PC-9 (cell line): ENCODE data around the gene PITX1. TPM values are rescaled to one million over a fixed set of nuclear protein-coding genes. Genes with fewer than 3 reads are reported as not detected.

Experiments used
- BruUV-seq: library from RNA; stranded (reverse); fragments of 400-500 nt; replicated peaks from 2 replicates; lab custom pipeline; 2021; lab: Mats Ljungman, UMichigan
- CTCF ChIA-PET: fragments of 300-600 bp; sonication (Branson Sonifier 250); formaldehyde crosslinking; loops from one replicate; lab custom pipeline; 2022; ENCODE audit warnings: antibody characterized with exemption; lab: Charles Lee
- POLR2A ChIA-PET: fragments of 300-600 bp; sonication (Branson Sonifier 250); formaldehyde crosslinking; loops from one replicate; lab custom pipeline; 2022; ENCODE audit warnings: antibody characterized with exemption; ENCODE audit not compliant: unreplicated experiment; lab: Charles Lee
- DNase-seq, 2 experiments: peaks; one replicate each; pipeline versions ENCODE4 v3.0.0 to v3.0.0-alpha.2; 2015 to 2022; ENCODE audit warnings: mixed read lengths in 1 of 2
- H2AFZ ChIP-seq: fragments of 200-600 bp; sonication (generic); 2 replicates; pipeline ENCODE4 v1.8.1; 2017; ENCODE audit warnings: antibody characterized with exemption
- H3F3A ChIP-seq: fragments of 200-600 bp; sonication (generic); 2 replicates; pipeline ENCODE4 v1.8.1; 2017; ENCODE audit warnings: antibody characterized with exemption, mild to moderate bottlenecking, low read depth; ENCODE audit not compliant: insufficient read depth
- H3K27ac ChIP-seq: fragments of 200-600 bp; sonication (generic); 2 replicates; pipeline ENCODE4 v1.6.1; 2016; ENCODE audit warnings: mixed run types
- H3K27me3 ChIP-seq: fragments of 200-600 bp; sonication (generic); 2 replicates; pipeline ENCODE4 v1.6.1; 2016; ENCODE audit warnings: low read depth, mixed run types; ENCODE audit not compliant: insufficient read depth
- H3K36me3 ChIP-seq: fragments of 200-600 bp; sonication (generic); 2 replicates; pipeline ENCODE4 v1.6.1; 2016; ENCODE audit warnings: low read depth, mixed run types
- H3K4me1 ChIP-seq: fragments of 200-600 bp; sonication (generic); replicated peaks from 2 replicates; pipeline ENCODE4 v1.6.1; 2016; ENCODE audit warnings: mixed run types; ENCODE audit not compliant: insufficient read depth
- H3K4me2 ChIP-seq: fragments of 200-600 bp; sonication (generic); 2 replicates; pipeline ENCODE4 v1.6.1; 2017; ENCODE audit warnings: mixed run types
- H3K4me3 ChIP-seq: fragments of 200-600 bp; sonication (generic); 2 replicates; pipeline ENCODE4 v1.6.1; 2016; ENCODE audit warnings: mixed run types
- H3K79me2 ChIP-seq: fragments of 200-600 bp; sonication (generic); 2 replicates; pipeline ENCODE4 v1.6.1; 2017; ENCODE audit warnings: low read depth, mixed run types
- H3K9me2 ChIP-seq: fragments of 200-600 bp; sonication (generic); 2 replicates; pipeline ENCODE4 v1.8.1; 2017; ENCODE audit warnings: mild to moderate bottlenecking; ENCODE audit not compliant: insufficient read depth
- H3K9me3 ChIP-seq: fragments of 200-600 bp; sonication (generic); 2 replicates; pipeline ENCODE4 v1.8.1; 2016; ENCODE audit warnings: low read depth; ENCODE audit not compliant: insufficient read depth
- H4K20me1 ChIP-seq: fragments of 200-600 bp; sonication (generic); 2 replicates; pipeline ENCODE4 v1.8.1; 2017; ENCODE audit not compliant: insufficient read depth
- EZH2 ChIP-seq: fragments of 200-600 bp; sonication (generic); IDR thresholded peaks from 2 replicates; pipeline ENCODE4 v1.8.0; 2017; ENCODE audit warnings: antibody characterized with exemption, low read depth
- intact Hi-C: fragments of 100-400 bp; cut with micrococcal nuclease; formaldehyde crosslinking; loops from one replicate; pipeline ENCODE4 v1.10.0; 2022; ENCODE audit not compliant: unreplicated experiment
- total RNA-seq: library from RNA; stranded (reverse); gene quantifications from 2 replicates; pipeline ENCODE4 v1.2.3, GENCODE V29; 2021
- TF ChIP-seq, protein P1 (sequence below): fragments of 200-600 bp; sonication (generic); conservative IDR thresholded peaks from 2 replicates; pipeline ENCODE4 v1.6.1; 2017; ENCODE audit warnings: mixed run types, antibody characterized with exemption, mild to moderate bottlenecking, moderate library complexity

Gene PITX1
- total RNA-seq, 1 experiment from 2014 or later = 27.8 TPM

DNA sequence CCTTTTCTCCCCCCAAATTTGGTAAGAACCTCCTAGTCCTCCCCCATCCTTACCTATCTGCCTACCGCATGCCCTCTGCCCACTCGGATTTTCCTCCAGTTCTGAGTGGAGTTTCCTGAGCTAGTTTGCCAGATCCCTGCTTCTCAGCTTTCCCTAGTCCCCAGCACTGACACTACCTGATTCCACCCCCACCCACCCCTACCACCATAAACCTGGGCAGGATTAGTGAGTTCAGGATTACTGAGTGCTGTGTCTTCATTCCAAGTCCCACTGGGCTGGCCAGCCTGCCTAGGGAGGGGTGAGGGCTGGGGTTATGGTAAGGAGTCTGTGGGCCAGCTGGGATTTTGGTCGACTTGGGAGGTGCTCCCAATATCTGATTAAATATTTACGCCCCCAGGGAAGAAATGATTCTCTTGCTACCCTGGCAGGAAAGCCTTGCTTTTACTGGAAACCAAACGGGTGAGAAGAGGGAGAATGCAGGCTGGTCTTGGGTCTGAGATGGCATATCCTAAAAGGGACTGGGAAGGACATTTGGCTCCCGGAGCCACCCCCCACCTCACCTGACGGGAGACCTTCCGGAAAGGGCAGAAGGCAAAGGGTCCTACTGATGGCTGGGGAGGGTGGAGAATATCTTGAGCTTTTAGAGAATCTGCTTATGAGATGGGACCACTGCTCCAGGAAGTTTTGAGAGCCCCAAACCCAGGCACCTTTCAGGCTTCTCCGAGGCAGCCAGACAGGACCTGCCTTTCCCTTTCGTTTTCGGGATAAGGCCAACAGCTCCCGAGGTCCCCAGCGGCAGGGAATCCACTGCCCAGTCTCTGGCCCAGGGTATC, 3.7 kb downstream of the PITX1 start:
- CTCF ChIA-PET = no interaction called here
- no peak overlapping the region for H3K4me2 ChIP-seq
- no peak overlapping the region for H2AFZ ChIP-seq

DNA sequence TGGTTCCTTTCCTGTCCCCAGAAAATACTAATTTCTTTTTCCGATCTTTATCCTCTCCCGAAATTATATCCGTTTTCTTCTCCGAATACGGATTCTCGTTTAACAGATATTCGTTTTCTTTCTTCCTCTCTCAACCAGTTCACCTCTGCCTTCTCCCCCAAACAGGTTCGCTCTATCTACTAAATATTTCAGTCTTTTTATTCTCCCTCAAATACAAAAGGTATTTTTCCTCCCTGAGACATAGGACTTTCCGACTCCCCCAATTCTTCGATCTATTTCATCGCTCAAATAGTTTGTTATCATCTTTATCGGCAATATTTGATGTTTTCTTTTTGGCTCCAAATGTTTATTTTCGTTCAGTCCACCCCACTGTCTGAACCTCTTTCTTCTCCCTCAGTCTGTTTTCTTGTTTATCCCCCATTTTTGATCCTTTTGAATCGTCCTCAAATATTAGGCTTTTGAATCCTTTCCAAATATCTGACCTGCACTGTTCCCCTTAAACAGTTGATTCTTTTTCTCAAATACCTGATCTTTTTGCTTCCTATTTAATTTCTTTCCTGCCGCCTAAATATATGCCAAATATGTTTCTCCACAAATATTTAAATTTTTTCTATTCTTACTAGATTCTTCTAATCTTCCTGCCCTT, 4.4 kb downstream of the PITX1 start:
- TF ChIP-seq, protein P1, sequence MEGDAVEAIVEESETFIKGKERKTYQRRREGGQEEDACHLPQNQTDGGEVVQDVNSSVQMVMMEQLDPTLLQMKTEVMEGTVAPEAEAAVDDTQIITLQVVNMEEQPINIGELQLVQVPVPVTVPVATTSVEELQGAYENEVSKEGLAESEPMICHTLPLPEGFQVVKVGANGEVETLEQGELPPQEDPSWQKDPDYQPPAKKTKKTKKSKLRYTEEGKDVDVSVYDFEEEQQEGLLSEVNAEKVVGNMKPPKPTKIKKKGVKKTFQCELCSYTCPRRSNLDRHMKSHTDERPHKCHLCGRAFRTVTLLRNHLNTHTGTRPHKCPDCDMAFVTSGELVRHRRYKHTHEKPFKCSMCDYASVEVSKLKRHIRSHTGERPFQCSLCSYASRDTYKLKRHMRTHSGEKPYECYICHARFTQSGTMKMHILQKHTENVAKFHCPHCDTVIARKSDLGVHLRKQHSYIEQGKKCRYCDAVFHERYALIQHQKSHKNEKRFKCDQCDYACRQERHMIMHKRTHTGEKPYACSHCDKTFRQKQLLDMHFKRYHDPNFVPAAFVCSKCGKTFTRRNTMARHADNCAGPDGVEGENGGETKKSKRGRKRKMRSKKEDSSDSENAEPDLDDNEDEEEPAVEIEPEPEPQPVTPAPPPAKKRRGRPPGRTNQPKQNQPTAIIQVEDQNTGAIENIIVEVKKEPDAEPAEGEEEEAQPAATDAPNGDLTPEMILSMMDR = no peak
- no peak for TF ChIP-seq EZH2
- POLR2A ChIA-PET = no interaction called here
- peaks cover 48% of the 10 kb centered on the region for H3K79me2 ChIP-seq
- H3K9me2 ChIP-seq = no peaks in the 10 kb centered on the region
- H3K27ac ChIP-seq = no peak overlapping the region
- BruUV-seq = no TSS peak
- no peaks in the 10 kb centered on the region for H4K20me1 ChIP-seq
- DNase-seq = no peak
- no peak overlapping the region for H2AFZ ChIP-seq
- no peaks in the 10 kb centered on the region for H3K27me3 ChIP-seq
- H3K4me1 ChIP-seq = peaks cover 19% of the 10 kb centered on the region
- intact Hi-C loops = loop anchor here (10.0 kb wide), 1 partner anchor 55 kb away; no protein-coding TSS in a partner anchor
- H3K4me3 ChIP-seq = no peak overlapping the region
- H3F3A ChIP-seq = peaks cover 5% of the 10 kb centered on the region; the same call in 1 of the 2 replicates
- no peaks in the 10 kb centered on the region for H3K9me3 ChIP-seq
- H3K4me2 ChIP-seq = no peak overlapping the region
- CTCF ChIA-PET = no interaction called here
- H3K36me3 ChIP-seq = no peaks in the 10 kb centered on the region

More for the DNA sequence above, 3.7 kb downstream of the PITX1 start:
- TF ChIP-seq, protein P1 = no peak
- TF ChIP-seq EZH2 = no peak
- H3K4me3 ChIP-seq = no peak overlapping the region
- no TSS peak for BruUV-seq
- POLR2A ChIA-PET = no interaction called here
- peaks cover 8% of the 10 kb centered on the region; the same call in 1 of the 2 replicates for H3F3A ChIP-seq
- no peaks in the 10 kb centered on the region for H3K9me2 ChIP-seq
- no peak for DNase-seq
- intact Hi-C loops = loop anchor here (10.0 kb wide), 1 partner anchor 54 kb away; no protein-coding TSS in a partner anchor
- no peak overlapping the region for H3K27ac ChIP-seq
- H3K4me1 ChIP-seq = peaks cover 21% of the 10 kb centered on the region
- H3K27me3 ChIP-seq = no peaks in the 10 kb centered on the region
- H4K20me1 ChIP-seq = no peaks in the 10 kb centered on the region
- H3K79me2 ChIP-seq = peaks cover 48% of the 10 kb centered on the region
- no peaks in the 10 kb centered on the region for H3K36me3 ChIP-seq
- no peaks in the 10 kb centered on the region for H3K9me3 ChIP-seq

DNA sequence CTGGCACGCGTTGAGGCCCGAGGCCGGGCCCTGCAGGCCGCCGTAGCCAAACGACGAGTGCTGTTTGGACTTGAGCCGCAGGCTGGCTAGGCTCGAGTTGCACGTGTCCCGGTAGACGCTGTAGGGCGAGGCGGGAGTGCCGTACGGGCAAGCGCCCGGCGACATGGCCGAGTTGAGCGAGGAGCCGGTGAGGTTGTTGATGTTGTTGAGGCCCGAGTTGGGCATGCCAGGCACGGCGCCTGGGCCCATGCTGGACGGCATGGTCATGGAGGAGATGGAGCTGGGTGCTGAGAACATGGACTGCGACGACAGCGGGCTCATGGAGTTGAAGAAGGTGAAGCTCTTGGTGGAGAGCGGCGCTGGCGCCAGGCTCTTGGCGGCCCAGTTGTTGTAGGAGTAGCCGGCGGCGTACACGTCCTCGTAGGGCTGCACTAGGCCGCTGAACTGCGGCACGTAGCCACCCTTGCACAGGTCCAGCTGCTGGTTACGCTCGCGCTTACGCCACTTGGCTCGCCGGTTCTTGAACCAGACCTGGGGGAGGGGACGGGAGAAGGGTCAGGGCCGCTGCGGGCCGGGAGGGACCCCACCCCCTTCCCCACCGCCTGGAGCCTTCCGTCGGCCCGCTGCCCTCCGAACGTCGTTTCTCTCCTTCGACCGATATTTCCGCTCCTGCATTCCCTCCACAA, 5.1 kb downstream of the PITX1 start:
- no TSS peak for BruUV-seq
- Histone ChIP-seq H3K79me2 (peaks cover 48% of the 10 kb centered on the region), H3K27ac (no peak overlapping the region), H3K4me1 (peaks cover 17% of the 10 kb centered on the region), H3K9me3 (no peaks in the 10 kb centered on the region), H3F3A (peaks cover 3% of the 10 kb centered on the region; the same call in 1 of the 2 replicates), H3K4me3 (no peak overlapping the region), H3K36me3 (no peaks in the 10 kb centered on the region), H3K27me3 (no peaks in the 10 kb centered on the region), H4K20me1 (no peaks in the 10 kb centered on the region), H3K9me2 (no peaks in the 10 kb centered on the region), H3K4me2 (no peak overlapping the region), H2AFZ (no peak overlapping the region)
- ChIA-PET CTCF (no interaction called here), POLR2A (no interaction called here)
- DNase-seq = no peak
- TF ChIP-seq EZH2 = no peak
- TF ChIP-seq, protein P1 = no peak
- intact Hi-C loops = no loop called here
